K562 (cell line): ENCODE data around the gene LCP2. TPM values are rescaled to one million over a fixed set of nuclear protein-coding genes. Genes with fewer than 3 reads are reported as not detected.

Source experiments
- AFF1 ChIP-seq, 2 experiments: fragments of 450-650 bp; IDR thresholded peaks; 2 replicates each; pipeline ENCODE4 v1.6.1; 2018; ENCODE audit warnings: mild to moderate bottlenecking in 2 of 2, low read depth in 1 of 2; ENCODE audit not compliant: partially characterized antibody in 2 of 2
- ARID1B ChIP-seq: fragments of 450-650 bp; IDR thresholded peaks from 2 replicates; pipeline ENCODE4 v1.6.1; 2016; ENCODE audit warnings: antibody characterized with exemption, mild to moderate bottlenecking, inconsistent platforms
- ATF3 ChIP-seq, 2 experiments: fragments of 450-650 bp in 1 of 2; sonication (generic) in 1 of 2; formaldehyde crosslinking in 1 of 2; IDR thresholded peaks in 1 of 2; conservative IDR thresholded peaks in 1 of 2; 2 replicates each; pipeline versions ENCODE4 v1.6.1 to v1.8.1; 2016 to 2023; ENCODE audit warnings: mild to moderate bottlenecking in 2 of 2, moderate library complexity in 2 of 2, inconsistent platforms in 1 of 2, missing genetic modification reagents in 1 of 2
- FOSL1 ChIP-seq: fragments of 200-800 bp; sonication (Bioruptor generic); conservative IDR thresholded peaks from 2 replicates; pipeline ENCODE4 v1.6.1; 2016; ENCODE audit warnings: missing genetic modification characterization, missing compliant biosample characterization
- HMGN3 ChIP-seq: IDR thresholded peaks from 2 replicates; pipeline ENCODE4 v1.6.1; 2011; ENCODE audit warnings: borderline replicate concordance, low read depth, mild to moderate bottlenecking, mixed read lengths, low read length; ENCODE audit not compliant: insufficient read length; ENCODE audit errors: extremely low read depth
- KLF1 ChIP-seq: fragments of 450-650 bp; IDR thresholded peaks from 2 replicates; pipeline ENCODE4 v1.6.1; 2016; ENCODE audit warnings: missing genetic modification characterization, missing compliant biosample characterization
- MAZ ChIP-seq, 2 experiments: fragments of 450-650 bp in 1 of 2; sonication (generic) in 1 of 2; formaldehyde crosslinking; IDR thresholded peaks in 1 of 2; conservative IDR thresholded peaks in 1 of 2; 2 replicates each; pipeline versions ENCODE4 v1.4.0 to v1.5.0; 2020; ENCODE audit warnings: mild to moderate bottlenecking in 1 of 2, missing genetic modification reagents in 1 of 2
- NFE2 ChIP-seq: IDR thresholded peaks from 2 replicates; pipeline ENCODE4 v1.6.1; 2014; ENCODE audit warnings: antibody characterized with exemption, low read depth
- PKNOX1 ChIP-seq: fragments of 450-650 bp; IDR thresholded peaks from 2 replicates; pipeline ENCODE4 v1.6.1; 2016
- PML ChIP-seq: IDR thresholded peaks from 2 replicates; pipeline ENCODE4 v1.6.1; 2012; ENCODE audit warnings: low read length, inconsistent platforms
- POU5F1 ChIP-seq: fragments of 150-350 bp; IDR thresholded peaks from 2 replicates; pipeline ENCODE4 v1.6.1; 2014; ENCODE audit warnings: borderline replicate concordance, low read length, low read depth, mild to moderate bottlenecking; ENCODE audit not compliant: partially characterized antibody
- TAL1 ChIP-seq: fragments of 450-650 bp; IDR thresholded peaks from 2 replicates; pipeline ENCODE4 v1.6.1; 2016; ENCODE audit warnings: mild to moderate bottlenecking
- TBL1XR1 ChIP-seq, 2 experiments: IDR thresholded peaks; 2 replicates each; pipeline ENCODE4 v1.6.1; 2012; ENCODE audit warnings: improper control_type of control experiment in 2 of 2, low read length in 2 of 2, mild to moderate bottlenecking in 1 of 2
- ZBTB11 ChIP-seq, 3 experiments: fragments of 200-800 bp in 1 of 3; fragments of 250-450 bp in 1 of 3; fragments of 450-650 bp in 1 of 3; sonication (Bioruptor Pico) in 1 of 3; sonication (Bioruptor generic) in 1 of 3; formaldehyde crosslinking in 1 of 3; IDR thresholded peaks; 2 replicates each; pipeline versions ENCODE4 v1.6.1 to v1.8.0; 2016 to 2022; ENCODE audit warnings: mild to moderate bottlenecking in 2 of 3, missing genetic modification characterization in 2 of 3, missing compliant biosample characterization in 1 of 3, moderate library complexity in 1 of 3
- ZBTB17 ChIP-seq: fragments of 450-650 bp; formaldehyde crosslinking; IDR thresholded peaks from 2 replicates; pipeline ENCODE4 v1.4.0; 2020; ENCODE audit warnings: mild to moderate bottlenecking
- ZKSCAN1 ChIP-seq: fragments of 150-350 bp; IDR thresholded peaks from 2 replicates; pipeline ENCODE4 v1.6.1; 2016; ENCODE audit warnings: low read depth, low read length
- ZNF121 ChIP-seq: sonication (generic); formaldehyde crosslinking; conservative IDR thresholded peaks from 2 replicates; pipeline ENCODE4 v1.8.0; 2022; ENCODE audit warnings: missing genetic modification reagents
- ZNF174 ChIP-seq: fragments of 250-450 bp; sonication (Bioruptor Pico); IDR thresholded peaks from 2 replicates; pipeline ENCODE4 v1.4.0; 2020; ENCODE audit warnings: mild to moderate bottlenecking
- ZNF212 ChIP-seq: fragments of 450-650 bp; formaldehyde crosslinking; IDR thresholded peaks from 2 replicates; pipeline ENCODE4 v1.4.0; 2020; ENCODE audit warnings: mild to moderate bottlenecking
- polyA plus RNA-seq, 8 experiments: library from polyadenylated mRNA; depleted of rRNA in 4 of 8; stranded (reverse) in 5 of 8; unstranded in 3 of 8; fragments of >200 nt; fragmentation: Nextera tagmentation in 2 of 8; fragmentation: Illumina TruSeq in 1 of 8; extraction: Ambion mirVana in 2 of 8; extraction: Trizol in 1 of 8; gene quantifications; 2 replicates each; pipeline versions ENCODE4 v1.2.1 to v1.2.3, GENCODE V29; 2011 to 2014; ENCODE audit warnings: inconsistent platforms in 1 of 8, missing spikeins in 1 of 8
- total RNA-seq, 7 experiments: library from RNA; depleted of rRNA in 6 of 7; stranded (reverse); fragments of >200 nt in 6 of 7; fragmentation: Illumina TruSeq in 2 of 7; extraction: Trizol in 2 of 7; gene quantifications; 2 replicates each; pipeline versions ENCODE4 v1.2.1 to v1.2.3, GENCODE V29; 2011 to 2021; ENCODE audit warnings: low replicate concordance in 1 of 7

LCP2 gene
- total and polyA plus RNA-seq, 9 of the 15 experiments (the other 6 are each of a cell fraction or from before 2014, with no cell fraction given) = 4.0 to 31.3 (median 14.6) TPM

- no peak for TF ChIP-seq TBL1XR1 (IDR thresholded peaks at IDR 0.05; ENCODE audit: low read length in 2 of 2)
- no peak for TF ChIP-seq PKNOX1
- TF ChIP-seq KLF1 = no peak
- TF ChIP-seq ZBTB11 (CRISPR knock-in tag; IDR thresholded peaks at IDR 0.05) = peak in 1 of 3 experiments; percentile 54; a peak in 1 of 6 replicates
- TF ChIP-seq ARID1B = peak; percentile 76
- 0 out of 2 replicates have a peak, but pooled peaks have one; percentile 53 for TF ChIP-seq ZBTB17 (CRISPR knock-in tag)
- peak; percentile 62 for TF ChIP-seq TAL1
- TF ChIP-seq HMGN3 = no peak
- no peak for TF ChIP-seq AFF1 (IDR thresholded peaks at IDR 0.05; ENCODE audit: low read depth in 1 of 2, partially characterized antibody in 2 of 2)
- TF ChIP-seq NFE2 = no peak
- TF ChIP-seq POU5F1 = no peak
- peak; percentile 33; the same call in 1 of the 2 replicates for TF ChIP-seq PML
- no peak for TF ChIP-seq ZNF174
- no peak for TF ChIP-seq ZNF121 (CRISPR knock-in tag)
- no peak for TF ChIP-seq ATF3 (IDR thresholded peaks at IDR 0.05)
- TF ChIP-seq ATF3 (CRISPR knock-in tag; conservative IDR thresholded peaks at IDR 0.05) = no peak
- TF ChIP-seq ZNF212 (CRISPR knock-in tag) = no peak
- no peak for TF ChIP-seq ZKSCAN1
- peak; percentile 81 for TF ChIP-seq FOSL1 (tag)
- TF ChIP-seq MAZ (CRISPR knock-in tag; conservative IDR thresholded peaks at IDR 0.05 in 1 of 2, IDR thresholded peaks at IDR 0.05 in 1 of 2) = no peak
Measured at GRCh38 chr5:170200876-170201275, 96.7 kb downstream of the LCP2 start (continued).
